Measurements from ENCODE around the gene LRP5. TPM values are rescaled to one million over a fixed set of nuclear protein-coding genes. Genes with fewer than 3 reads are reported as not detected.
A peak's percentile ranks its signal among the peaks of the same experiment; 100 is the strongest.

Gene LRP5
- total RNA-seq, 1 experiment from 2014 or later = 67.0 TPM

DNA sequence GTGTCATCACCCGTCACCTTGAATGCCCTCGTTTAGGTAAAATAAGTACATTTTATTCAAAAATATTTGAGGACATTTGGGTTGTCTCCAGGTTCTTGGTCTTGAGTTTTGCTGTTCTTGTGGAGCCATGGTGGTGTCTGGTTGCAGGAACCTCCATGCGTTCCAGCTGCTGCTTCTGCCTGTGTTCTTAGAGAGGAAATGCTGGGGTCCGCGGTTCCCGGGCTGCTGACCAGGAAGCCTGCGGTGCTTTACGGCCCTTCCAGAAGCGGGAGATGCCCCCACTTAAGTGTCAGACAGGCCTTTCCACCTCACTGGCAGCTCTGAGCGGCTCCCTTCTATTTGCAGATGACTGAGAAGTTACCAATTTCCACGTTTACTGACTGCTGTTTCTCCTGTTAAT, 66.8 kb downstream of the LRP5 start:
- Histone ChIP-seq H3K27ac (ENCODE audit: low read depth, low read length, poor library complexity, severe bottlenecking) (no peak overlapping the region), H3K4me3 (ENCODE audit: low read depth, low read length, poor library complexity, severe bottlenecking) (no peak overlapping the region), H3K36me3 (ENCODE audit: insufficient read depth, low read length, poor library complexity, severe bottlenecking) (peaks cover 4% of the 10 kb centered on the region), H3K4me1 (ENCODE audit: insufficient read depth, low read length, poor library complexity, severe bottlenecking) (peaks cover 15% of the 10 kb centered on the region), H3K9me3 (ENCODE audit: low read depth, low read length, poor library complexity, severe bottlenecking) (no peaks in the 10 kb centered on the region), H3K27me3 (replicated peaks; ENCODE audit: insufficient read depth, low read depth, low read length, poor library complexity) (no peaks in the 10 kb centered on the region)
- TF ChIP-seq EZH2 (IDR thresholded peaks at IDR 0.05; ENCODE audit: borderline replicate concordance, low read depth, low read length, poor library complexity, severe bottlenecking) = no peak
- TF ChIP-seq, protein P1, sequence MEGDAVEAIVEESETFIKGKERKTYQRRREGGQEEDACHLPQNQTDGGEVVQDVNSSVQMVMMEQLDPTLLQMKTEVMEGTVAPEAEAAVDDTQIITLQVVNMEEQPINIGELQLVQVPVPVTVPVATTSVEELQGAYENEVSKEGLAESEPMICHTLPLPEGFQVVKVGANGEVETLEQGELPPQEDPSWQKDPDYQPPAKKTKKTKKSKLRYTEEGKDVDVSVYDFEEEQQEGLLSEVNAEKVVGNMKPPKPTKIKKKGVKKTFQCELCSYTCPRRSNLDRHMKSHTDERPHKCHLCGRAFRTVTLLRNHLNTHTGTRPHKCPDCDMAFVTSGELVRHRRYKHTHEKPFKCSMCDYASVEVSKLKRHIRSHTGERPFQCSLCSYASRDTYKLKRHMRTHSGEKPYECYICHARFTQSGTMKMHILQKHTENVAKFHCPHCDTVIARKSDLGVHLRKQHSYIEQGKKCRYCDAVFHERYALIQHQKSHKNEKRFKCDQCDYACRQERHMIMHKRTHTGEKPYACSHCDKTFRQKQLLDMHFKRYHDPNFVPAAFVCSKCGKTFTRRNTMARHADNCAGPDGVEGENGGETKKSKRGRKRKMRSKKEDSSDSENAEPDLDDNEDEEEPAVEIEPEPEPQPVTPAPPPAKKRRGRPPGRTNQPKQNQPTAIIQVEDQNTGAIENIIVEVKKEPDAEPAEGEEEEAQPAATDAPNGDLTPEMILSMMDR (conservative IDR thresholded peaks at IDR 0.05; ENCODE audit: low read depth, low read length) = no peak
- intact Hi-C loops (cut with micrococcal nuclease; ENCODE audit: unreplicated experiment) = no loop called here
- BruUV-seq (replicated peaks) = no TSS peak
- DNase-seq (ENCODE audit: low spot score) = no peak
- POLR2A ChIA-PET (ENCODE audit: low non-redundant PET) = no interaction called here
- CTCF ChIA-PET = no interaction called here

DNA sequence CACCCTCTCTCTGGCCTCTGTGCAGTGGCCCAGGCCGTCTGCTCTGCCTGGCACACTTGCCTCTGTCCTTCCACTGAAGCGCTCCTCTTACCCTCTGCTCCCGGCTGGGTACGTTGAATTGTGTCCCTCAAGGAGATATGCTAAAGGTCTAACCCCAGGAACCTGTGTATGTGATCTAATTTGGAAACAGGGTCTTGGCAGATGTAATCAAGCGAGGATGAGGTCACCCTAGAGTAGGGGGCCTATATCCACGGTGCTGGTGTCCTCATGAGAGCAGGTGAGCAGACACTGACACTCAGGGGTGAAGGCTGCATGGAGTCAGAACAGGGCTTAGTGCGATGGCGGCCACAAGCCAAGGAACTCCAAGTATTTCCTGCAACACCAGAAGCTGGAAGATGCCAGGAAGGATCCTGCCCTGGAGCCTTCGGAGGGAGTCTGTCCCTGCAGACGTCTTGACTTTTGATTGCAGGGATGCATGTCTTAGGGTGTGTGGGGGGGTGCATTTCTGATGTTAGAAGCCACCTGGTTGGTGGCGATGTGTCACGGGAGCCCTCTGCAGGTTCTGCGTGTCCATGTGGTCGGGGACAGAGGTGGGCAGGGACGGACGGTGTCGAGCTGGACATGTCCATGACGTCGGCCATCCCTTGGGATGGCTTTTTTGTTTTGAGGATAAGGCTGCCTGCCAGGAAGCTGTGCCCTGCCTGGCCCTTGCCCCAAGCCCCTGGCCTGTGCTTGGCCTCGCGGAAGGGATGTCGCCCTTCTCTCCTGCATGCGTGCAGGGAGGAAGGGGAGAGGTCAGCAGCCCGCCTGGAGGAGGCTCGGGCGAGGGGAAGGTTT, 68.6 kb downstream of the LRP5 start:
- intact Hi-C loops (cut with micrococcal nuclease; ENCODE audit: unreplicated experiment) = no loop called here
- TF ChIP-seq EZH2 (IDR thresholded peaks at IDR 0.05; ENCODE audit: borderline replicate concordance, low read depth, low read length, poor library complexity, severe bottlenecking) = no peak
- TF ChIP-seq, protein P1 (conservative IDR thresholded peaks at IDR 0.05; ENCODE audit: low read depth, low read length) = no peak
- no peak for DNase-seq (ENCODE audit: low spot score)
- H3K27ac ChIP-seq (ENCODE audit: low read depth, low read length, poor library complexity, severe bottlenecking) = peak overlapping the region; percentile 30
- peaks cover 4% of the 10 kb centered on the region for H3K36me3 ChIP-seq (ENCODE audit: insufficient read depth, low read length, poor library complexity, severe bottlenecking)
- no peaks in the 10 kb centered on the region for H3K27me3 ChIP-seq (replicated peaks; ENCODE audit: insufficient read depth, low read depth, low read length, poor library complexity)
- H3K9me3 ChIP-seq (ENCODE audit: low read depth, low read length, poor library complexity, severe bottlenecking) = no peaks in the 10 kb centered on the region
- no TSS peak for BruUV-seq (replicated peaks)
- ChIA-PET CTCF (no interaction called here), POLR2A (ENCODE audit: low non-redundant PET) (no interaction called here)
- no peak overlapping the region for H3K4me3 ChIP-seq (ENCODE audit: low read depth, low read length, poor library complexity, severe bottlenecking)
- H3K4me1 ChIP-seq (ENCODE audit: insufficient read depth, low read length, poor library complexity, severe bottlenecking) = no peaks in the 10 kb centered on the region

DNA sequence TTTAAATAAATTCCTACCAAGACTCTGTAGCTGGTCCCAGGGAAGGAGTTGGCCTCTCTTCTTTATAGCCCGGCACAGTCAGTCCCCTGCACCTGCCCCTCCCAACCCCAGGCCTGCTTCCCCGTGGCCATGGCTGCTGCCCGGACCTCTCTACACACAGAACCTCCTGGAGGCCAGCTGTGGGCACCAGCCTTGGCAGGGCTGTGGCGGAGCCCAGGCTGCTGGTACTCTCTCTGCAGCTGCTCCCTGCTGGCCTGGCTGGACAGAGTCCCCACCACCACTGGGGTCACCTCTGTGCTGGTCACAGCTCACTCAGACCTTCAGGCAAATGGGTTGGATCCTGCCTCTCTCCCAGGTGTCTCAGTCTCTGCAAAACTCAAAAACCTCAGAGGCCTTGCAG, 69.3 kb downstream of the LRP5 start:
- intact Hi-C loops (cut with micrococcal nuclease; ENCODE audit: unreplicated experiment) = no loop called here
- Histone ChIP-seq H3K4me1 (ENCODE audit: insufficient read depth, low read length, poor library complexity, severe bottlenecking) (no peaks in the 10 kb centered on the region), H3K9me3 (ENCODE audit: low read depth, low read length, poor library complexity, severe bottlenecking) (no peaks in the 10 kb centered on the region), H3K4me3 (ENCODE audit: low read depth, low read length, poor library complexity, severe bottlenecking) (no peak overlapping the region), H3K27ac (ENCODE audit: low read depth, low read length, poor library complexity, severe bottlenecking) (peak overlapping the region; percentile 30), H3K27me3 (replicated peaks; ENCODE audit: insufficient read depth, low read depth, low read length, poor library complexity) (no peaks in the 10 kb centered on the region), H3K36me3 (ENCODE audit: insufficient read depth, low read length, poor library complexity, severe bottlenecking) (peaks cover 11% of the 10 kb centered on the region)
- no TSS peak for BruUV-seq (replicated peaks)
- ChIA-PET CTCF (no interaction called here), POLR2A (ENCODE audit: low non-redundant PET) (no interaction called here)
- TF ChIP-seq EZH2 (IDR thresholded peaks at IDR 0.05; ENCODE audit: borderline replicate concordance, low read depth, low read length, poor library complexity, severe bottlenecking) = no peak
- TF ChIP-seq, protein P1 (conservative IDR thresholded peaks at IDR 0.05; ENCODE audit: low read depth, low read length) = no peak
- DNase-seq (ENCODE audit: low spot score) = no peak
